Measurements from ENCODE around the gene TAOK2.

- TF ChIP-seq CTCF (IDR thresholded peaks at IDR 0.05; ENCODE audit: low read depth, low read length, poor library complexity, severe bottlenecking) = no peak
- TF ChIP-seq EZH2phosphoT487 (IDR thresholded peaks at IDR 0.05; ENCODE audit: borderline replicate concordance, low read length) = no peak
These were observed 15.6 kb downstream of the TAOK2 start for GRCh38 chr16:29989111-29989858.

Data from DOHH2 (cell line).